PFSK-1 (cell line): ENCODE data around the gene PAK2.

Experiments
- FOXP2 ChIP-seq: optimal IDR thresholded peaks from 2 replicates; pipeline ENCODE3; 2011; ENCODE audit warnings: borderline replicate concordance, control low read depth, inconsistent platforms; ENCODE audit not compliant: insufficient read depth; ENCODE audit errors: extremely low read length, extremely low read depth
- SIN3A ChIP-seq: IDR thresholded peaks from 2 replicates; pipeline ENCODE4 v1.6.1; 2012; ENCODE audit warnings: mild to moderate bottlenecking, low read length, moderate library complexity, borderline replicate concordance; ENCODE audit not compliant: insufficient read depth

GRCh38 chr3:196800742-196801434 lies 61.2 kb downstream of the PAK2 start:
- TF ChIP-seq SIN3A: no peak
- no peak for TF ChIP-seq FOXP2
